Activated T-cell treated with anti-CD3 and anti-CD28 coated beads, Interleukin-2, amount 50 U/mL, for 4 hours (primary cell): Measurements from ENCODE around the gene TMEM256. TPM values are rescaled to one million over a fixed set of nuclear protein-coding genes. Genes with fewer than 3 reads are reported as not detected.

Experiments used
- ATAC-seq, 2 donors: fragments of 200-7000 bp; cut with Tn5 transposase; one replicate each; pipeline ENCODE4 v1.10.0; 2021
- DNase-seq: peaks from one replicate; pipeline ENCODE4 v3.0.0-alpha.2; 2020
- H3K27me3 Mint-ChIP-seq: one replicate; pipeline ENCODE4 v1.8.0; 2021; ENCODE audit warnings: low read depth, mixed read lengths
- H3K36me3 Mint-ChIP-seq: one replicate; pipeline ENCODE4 v1.8.0; 2022; ENCODE audit warnings: mixed read lengths; ENCODE audit not compliant: insufficient read depth
- H3K4me1 Mint-ChIP-seq: one replicate; pipeline ENCODE4 v1.8.0; 2021; ENCODE audit warnings: low read depth, mixed read lengths
- H3K4me3 Mint-ChIP-seq: one replicate; pipeline ENCODE4 v1.8.0; 2021; ENCODE audit warnings: mild to moderate bottlenecking, moderate library complexity, mixed read lengths
- H3K9me3 Mint-ChIP-seq: one replicate; pipeline ENCODE4 v1.8.0; 2021; ENCODE audit warnings: mixed read lengths
- total RNA-seq, 3 donors: library from RNA; stranded (reverse); gene quantifications; one replicate each; pipeline ENCODE4 v1.2.1, GENCODE V29; 2021

The TMEM256 gene
- total RNA-seq, 3 donors from 2014 or later: 29.9 to 33.4 (median 32.0) TPM

- H3K4me3 Mint-ChIP-seq: peak overlapping the region; percentile 67
- H3K9me3 Mint-ChIP-seq: no peaks in the 10 kb centered on the region
- H3K36me3 Mint-ChIP-seq: no peaks in the 10 kb centered on the region
- ATAC-seq (no peak), DNase-seq (no peak)
- peaks cover 35% of the 10 kb centered on the region for H3K4me1 Mint-ChIP-seq
- peaks cover 32% of the 10 kb centered on the region for H3K27me3 Mint-ChIP-seq
These were observed 33.5 kb upstream of the TMEM256 start for GRCh38 chr17:7437369-7437863.

- DNase-seq (peak; percentile 77), ATAC-seq (peak; percentile 75 to 78)
- peaks cover 35% of the 10 kb centered on the region for H3K4me1 Mint-ChIP-seq
- H3K9me3 Mint-ChIP-seq: no peaks in the 10 kb centered on the region
- no peaks in the 10 kb centered on the region for H3K36me3 Mint-ChIP-seq
- peak overlapping the region; percentile 93 for H3K4me3 Mint-ChIP-seq
- peaks cover 27% of the 10 kb centered on the region for H3K27me3 Mint-ChIP-seq
These were observed 32.9 kb upstream of the TMEM256 start for GRCh38 chr17:7436556-7437368.

- H3K9me3 Mint-ChIP-seq: no peaks in the 10 kb centered on the region
- no peaks in the 10 kb centered on the region for H3K36me3 Mint-ChIP-seq
- ATAC-seq: peak; percentile 20 to 25
- H3K4me3 Mint-ChIP-seq: peak overlapping the region; percentile 93
- peaks cover 34% of the 10 kb centered on the region for H3K4me1 Mint-ChIP-seq
- H3K27me3 Mint-ChIP-seq: peaks cover 20% of the 10 kb centered on the region
- DNase-seq: peak; percentile 48
These were observed 32.0 kb upstream of the TMEM256 start for GRCh38 chr17:7435676-7436555.

GRCh38 chr17:7432296-7432695, 28.4 kb upstream of the TMEM256 start:
- Mint-ChIP-seq H3K27me3 (no peaks in the 10 kb centered on the region), H3K4me1 (peaks cover 11% of the 10 kb centered on the region), H3K9me3 (no peaks in the 10 kb centered on the region), H3K36me3 (no peaks in the 10 kb centered on the region), H3K4me3 (no peak overlapping the region)
- DNase-seq (no peak), ATAC-seq (no peak)

GRCh38 chr17:7431231-7431630, 27.3 kb upstream of the TMEM256 start:
- Mint-ChIP-seq H3K4me3 (no peak overlapping the region), H3K27me3 (peaks cover under 1% of the 10 kb centered on the region), H3K9me3 (no peaks in the 10 kb centered on the region), H3K36me3 (no peaks in the 10 kb centered on the region), H3K4me1 (peaks cover 8% of the 10 kb centered on the region)
- ATAC-seq (no peak), DNase-seq (no peak)

- H3K27me3 Mint-ChIP-seq: peaks cover 2% of the 10 kb centered on the region
- no peaks in the 10 kb centered on the region for H3K4me1 Mint-ChIP-seq
- no peaks in the 10 kb centered on the region for H3K36me3 Mint-ChIP-seq
- DNase-seq: no peak
- no peak overlapping the region for H3K4me3 Mint-ChIP-seq
- H3K9me3 Mint-ChIP-seq: no peaks in the 10 kb centered on the region
- no peak for ATAC-seq
These were observed 25.8 kb upstream of the TMEM256 start for GRCh38 chr17:7429722-7430121.

- Mint-ChIP-seq H3K4me3 (no peak within 1 kb of the TSS), H3K36me3 (no peaks in the 10 kb centered on the region), H3K27me3 (peaks cover 2% of the 10 kb centered on the region), H3K4me1 (no peaks in the 10 kb centered on the region), H3K9me3 (no peaks in the 10 kb centered on the region)
- ATAC-seq (no peak), DNase-seq (no peak)
These were observed 24.7 kb upstream of the TMEM256 start, which contains the start of gene SPEM3 for GRCh38 chr17:7428557-7428956. Gene SPEM3 (plus strand): TSS chr17:7428857. CDS start chr17:7428903, 46 bp downstream.

- ATAC-seq: no peak
- H3K27me3 Mint-ChIP-seq: peaks cover 2% of the 10 kb centered on the region
- H3K9me3 Mint-ChIP-seq: no peaks in the 10 kb centered on the region
These were observed 23.7 kb upstream of the TMEM256 start for GRCh38 chr17:7427549-7427948.

GRCh38 chr17:7426896-7427489, 23.1 kb upstream of the TMEM256 start:
- peaks cover 2% of the 10 kb centered on the region for H3K27me3 Mint-ChIP-seq
- ATAC-seq: no peak

More at GRCh38 chr17:7427549-7427948, 23.7 kb upstream of the TMEM256 start:
- Mint-ChIP-seq H3K36me3 (no peaks in the 10 kb centered on the region), H3K4me1 (no peaks in the 10 kb centered on the region), H3K4me3 (no peak overlapping the region)
- DNase-seq: no peak

GRCh38 chr17:7426203-7426863, 22.4 kb upstream of the TMEM256 start:
- DNase-seq (no peak), ATAC-seq (no peak)
- H3K36me3 Mint-ChIP-seq: no peaks in the 10 kb centered on the region
- H3K4me3 Mint-ChIP-seq: no peak overlapping the region
- no peaks in the 10 kb centered on the region for H3K9me3 Mint-ChIP-seq
- peaks cover 2% of the 10 kb centered on the region for H3K27me3 Mint-ChIP-seq
- no peaks in the 10 kb centered on the region for H3K4me1 Mint-ChIP-seq

More at GRCh38 chr17:7426896-7427489, 23.1 kb upstream of the TMEM256 start:
- H3K4me1 Mint-ChIP-seq: no peaks in the 10 kb centered on the region
- no peak for DNase-seq
- no peaks in the 10 kb centered on the region for H3K9me3 Mint-ChIP-seq
- H3K36me3 Mint-ChIP-seq: no peaks in the 10 kb centered on the region
- H3K4me3 Mint-ChIP-seq: no peak overlapping the region

- DNase-seq (no peak), ATAC-seq (no peak)
- H3K9me3 Mint-ChIP-seq: no peaks in the 10 kb centered on the region
- no peaks in the 10 kb centered on the region for H3K36me3 Mint-ChIP-seq
- no peak overlapping the region for H3K4me3 Mint-ChIP-seq
- peaks cover 2% of the 10 kb centered on the region for H3K27me3 Mint-ChIP-seq
- no peaks in the 10 kb centered on the region for H3K4me1 Mint-ChIP-seq
These were observed 21.9 kb upstream of the TMEM256 start for GRCh38 chr17:7425756-7426155.

GRCh38 chr17:7425316-7425715, 21.4 kb upstream of the TMEM256 start, which contains the start of gene SPEM2:
Gene SPEM2 (plus strand): TSS chr17:7425616. CDS start chr17:7425689, 73 bp downstream.
- Mint-ChIP-seq H3K27me3 (peaks cover 2% of the 10 kb centered on the region), H3K4me3 (no peak within 1 kb of the TSS), H3K9me3 (no peaks in the 10 kb centered on the region), H3K4me1 (no peaks in the 10 kb centered on the region), H3K36me3 (no peaks in the 10 kb centered on the region)
- no peak for DNase-seq
- ATAC-seq: no peak

GRCh38 chr17:7423679-7424078, 19.8 kb upstream of the TMEM256 start:
- Mint-ChIP-seq H3K9me3 (no peaks in the 10 kb centered on the region), H3K4me1 (no peaks in the 10 kb centered on the region), H3K27me3 (peaks cover 6% of the 10 kb centered on the region), H3K4me3 (no peak overlapping the region), H3K36me3 (no peaks in the 10 kb centered on the region)
- ATAC-seq (no peak), DNase-seq (no peak)
